Fibroblast of lung (primary cell): ENCODE data around the gene NOS1AP. TPM values are rescaled to one million over a fixed set of nuclear protein-coding genes. Genes with fewer than 3 reads are reported as not detected.

Source experiments
- DNase-seq, 2 donors: peaks; one replicate each; pipeline versions ENCODE4 v3.0.0 to v3.0.0-alpha.2; 2010; ENCODE audit warnings: low read depth in 2 of 2
- H2AFZ ChIP-seq: 2 replicates; pipeline ENCODE4 v1.5.1; 2012; ENCODE audit warnings: low read length, control low read depth, inconsistent platforms
- H3K27ac ChIP-seq: 2 replicates; pipeline ENCODE4 v1.5.1; 2011; ENCODE audit warnings: low read length, control low read depth; ENCODE audit not compliant: insufficient read depth
- H3K27me3 ChIP-seq: 2 replicates; pipeline ENCODE4 v1.5.1; 2011; ENCODE audit warnings: mild to moderate bottlenecking, low read length; ENCODE audit not compliant: control insufficient read depth, insufficient read depth
- H3K36me3 ChIP-seq: 2 replicates; pipeline ENCODE4 v1.5.1; 2011; ENCODE audit warnings: low read length; ENCODE audit not compliant: control insufficient read depth, insufficient read depth
- H3K4me1 ChIP-seq: 2 replicates; pipeline ENCODE4 v1.5.1; 2011; ENCODE audit warnings: low read length; ENCODE audit not compliant: control insufficient read depth, insufficient read depth; ENCODE audit errors: extremely low read depth
- H3K4me2 ChIP-seq: 2 replicates; pipeline ENCODE4 v1.5.1; 2011; ENCODE audit warnings: low read length, control low read depth; ENCODE audit not compliant: insufficient read depth; ENCODE audit errors: extremely low read depth
- H3K4me3 ChIP-seq, 4 experiments: fragments of 200-600 bp in 1 of 4; sonication (generic) in 1 of 4; replicated peaks in 1 of 4; 2 replicates each; pipeline ENCODE4 v1.5.1; 2011 to 2016; ENCODE audit warnings: low read length in 4 of 4, low read depth in 3 of 4, mild to moderate bottlenecking in 3 of 4, control low read depth in 2 of 4, inconsistent platforms in 1 of 4, mixed read lengths in 1 of 4; ENCODE audit not compliant: insufficient read depth in 1 of 4; ENCODE audit errors: control extremely low read depth in 1 of 4
- H3K79me2 ChIP-seq: 2 replicates; pipeline ENCODE4 v1.5.1; 2012; ENCODE audit warnings: mild to moderate bottlenecking, low read length, inconsistent platforms; ENCODE audit not compliant: control insufficient read depth, insufficient read depth
- H3K9ac ChIP-seq: 2 replicates; pipeline ENCODE4 v1.5.1; 2011; ENCODE audit warnings: mild to moderate bottlenecking, low read length, control low read depth; ENCODE audit not compliant: insufficient read depth
- H3K9me3 ChIP-seq: 2 replicates; pipeline ENCODE4 v1.5.1; 2012; ENCODE audit warnings: low read depth, low read length; ENCODE audit not compliant: control insufficient read depth, insufficient read depth
- H4K20me1 ChIP-seq: 2 replicates; pipeline ENCODE4 v1.5.1; 2011; ENCODE audit warnings: low read length; ENCODE audit not compliant: control insufficient read depth, insufficient read depth; ENCODE audit errors: extremely low read depth
- CTCF ChIP-seq, 2 donors: IDR thresholded peaks in 1 of 2; conservative IDR thresholded peaks in 1 of 2; 1 replicate in 1 of 2; 2 replicates in 1 of 2; pipeline ENCODE4 v1.5.1; 2011 to 2012; ENCODE audit warnings: low read length in 2 of 2, control low read depth in 1 of 2, inconsistent platforms in 1 of 2, low read depth in 1 of 2, mild to moderate bottlenecking in 1 of 2
- EZH2 ChIP-seq: IDR thresholded peaks from 2 replicates; pipeline ENCODE4 v1.5.1; 2012; ENCODE audit warnings: low read length, control low read depth, mild to moderate bottlenecking; ENCODE audit errors: missing control alignments
- polyA plus RNA-seq, 2 donors: library from polyadenylated mRNA; depleted of rRNA in 1 of 2; stranded (reverse) in 1 of 2; unstranded in 1 of 2; fragments of >200 nt; gene quantifications; 2 replicates each; pipeline ENCODE4 v1.2.1, GENCODE V29; 2011 to 2012; ENCODE audit warnings: missing spikeins in 1 of 2
- total RNA-seq: library from RNA; depleted of rRNA; stranded (reverse); fragments of >200 nt; gene quantifications from 2 replicates; pipeline ENCODE4 v1.2.1, GENCODE V29; 2014

NOS1AP gene
- total and polyA plus RNA-seq, 2 donors (not counting 1 experiment from before 2014, with no cell fraction given) = 0.14 to 0.17 TPM

GRCh38 chr1:162206749-162207635 is 137.5 kb downstream of the NOS1AP start:
- no peak for DNase-seq
- Histone ChIP-seq H3K27ac (no peak overlapping the region), H2AFZ (no peak overlapping the region), H3K36me3 (no peaks in the 10 kb centered on the region), H3K4me2 (no peak overlapping the region), H3K4me1 (no peaks in the 10 kb centered on the region), H3K79me2 (no peaks in the 10 kb centered on the region), H4K20me1 (no peaks in the 10 kb centered on the region), H3K27me3 (peaks cover 10% of the 10 kb centered on the region), H3K9ac (no peak overlapping the region), H3K9me3 (no peaks in the 10 kb centered on the region), H3K4me3 (no peak overlapping the region)
- TF ChIP-seq EZH2 (no peak), CTCF (conservative IDR thresholded peaks at IDR 0.05 in 1 of 2, IDR thresholded peaks at IDR 0.05 in 1 of 2; ENCODE audit: low read depth in 1 of 2, low read length in 2 of 2) (no peak)

DNA sequence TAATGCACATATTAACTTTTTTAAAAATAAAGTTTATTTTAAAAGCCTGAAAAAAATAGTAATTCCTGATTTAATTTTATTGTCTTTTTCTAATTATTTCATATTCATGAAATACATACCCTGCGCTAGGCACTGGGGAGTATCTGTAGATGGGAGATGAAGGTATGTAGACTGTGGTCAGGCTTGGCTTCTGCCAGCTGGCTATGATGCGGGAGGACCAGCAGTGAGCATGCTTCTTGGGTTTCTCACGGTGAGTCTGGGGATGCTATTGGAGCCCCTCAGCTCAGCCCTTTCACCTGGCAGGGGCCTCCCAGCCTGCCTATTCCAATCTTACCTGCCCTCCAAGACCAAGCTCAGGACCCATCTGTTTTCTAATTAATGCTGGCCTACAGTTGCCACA is 138.4 kb downstream of the NOS1AP start:
- Histone ChIP-seq H3K4me2 (no peak overlapping the region), H4K20me1 (no peaks in the 10 kb centered on the region), H3K9ac (no peak overlapping the region), H3K4me1 (no peaks in the 10 kb centered on the region), H3K79me2 (no peaks in the 10 kb centered on the region), H3K9me3 (no peaks in the 10 kb centered on the region), H3K27me3 (peaks cover 10% of the 10 kb centered on the region), H3K4me3 (no peak overlapping the region), H3K36me3 (no peaks in the 10 kb centered on the region), H3K27ac (no peak overlapping the region), H2AFZ (no peak overlapping the region)
- no peak for TF ChIP-seq CTCF (conservative IDR thresholded peaks at IDR 0.05 in 1 of 2, IDR thresholded peaks at IDR 0.05 in 1 of 2; ENCODE audit: low read depth in 1 of 2, low read length in 2 of 2)
- TF ChIP-seq EZH2 = no peak
- no peak for DNase-seq

- Histone ChIP-seq H3K36me3 (no peaks in the 10 kb centered on the region), H4K20me1 (no peaks in the 10 kb centered on the region), H3K9ac (no peak overlapping the region), H3K27ac (no peak overlapping the region), H3K79me2 (no peaks in the 10 kb centered on the region), H3K4me2 (no peak overlapping the region), H3K4me3 (no peak overlapping the region), H2AFZ (no peak overlapping the region), H3K4me1 (no peaks in the 10 kb centered on the region), H3K9me3 (no peaks in the 10 kb centered on the region), H3K27me3 (peaks cover 7% of the 10 kb centered on the region)
- TF ChIP-seq EZH2 (no peak), CTCF (conservative IDR thresholded peaks at IDR 0.05 in 1 of 2, IDR thresholded peaks at IDR 0.05 in 1 of 2; ENCODE audit: low read depth in 1 of 2, low read length in 2 of 2) (no peak)
- DNase-seq = no peak
Measured at GRCh38 chr1:162210196-162210595, 140.7 kb downstream of the NOS1AP start.
